A549 (cell line): Measurements from ENCODE around the gene CD7. TPM values are rescaled to one million over a fixed set of nuclear protein-coding genes. Genes with fewer than 3 reads are reported as not detected.
A peak's percentile ranks its signal among the peaks of the same experiment; 100 is the strongest.

Source experiments
- ATAC-seq, 2 experiments: fragments of 200-7000 bp in 1 of 2; fragments of >200 bp in 1 of 2; cut with Nextera tagmentation in 1 of 2; cut with Tn5 transposase in 1 of 2; 3 replicates each; pipeline versions ENCODE4 v1.8.0 to v1.9.1; 2018 to 2020; ENCODE audit warnings: mild to moderate bottlenecking in 1 of 2, moderate library complexity in 1 of 2
- CTCF ChIA-PET: fragments of 300-600 bp; sonication (Branson Sonifier 250); formaldehyde crosslinking; extraction: SDS; loops from one replicate; lab custom pipeline; 2021; ENCODE audit warnings: antibody characterized with exemption, inconsistent platforms; lab: Yijun Ruan, JAX
- POLR2A ChIA-PET: fragments of 350-600 bp; formaldehyde crosslinking; extraction: SDS; loops from one replicate; lab custom pipeline; 2021; ENCODE audit warnings: antibody characterized with exemption, inconsistent platforms; lab: Yijun Ruan, JAX
- DNase-seq, 2 experiments: peaks; one replicate each; pipeline versions ENCODE4 v3.0.0 to v3.0.0-alpha.2; 2011 to 2016; ENCODE audit warnings: low read depth in 1 of 2, low spot score in 1 of 2
- FAIRE-seq: peaks from 2 replicates; lab custom pipeline; 2011; peaks lifted over from hg19 to GRCh38; lab: Jason Lieb, UNC
- H3K27ac ChIP-seq, 2 experiments: fragments of >200 bp; sonication (Bioruptor Twin); formaldehyde crosslinking; 3 replicates each; pipeline ENCODE4 v1.5.1; 2016 to 2017
- H3K4me1 ChIP-seq: fragments of >200 bp; sonication (Bioruptor Twin); formaldehyde crosslinking; 3 replicates; pipeline ENCODE4 v1.6.1; 2016
- H3K4me2 ChIP-seq: fragments of >200 bp; sonication (Bioruptor Twin); formaldehyde crosslinking; 3 replicates; pipeline ENCODE4 v1.6.1; 2016
- H3K4me3 ChIP-seq: fragments of >200 bp; sonication (Bioruptor Twin); formaldehyde crosslinking; 3 replicates; pipeline ENCODE4 v1.5.1; 2016
- H3K9me3 ChIP-seq: fragments of >200 bp; sonication (Bioruptor Twin); formaldehyde crosslinking; 3 replicates; pipeline ENCODE4 v1.6.1; 2016
- ATOH8 ChIP-seq: fragments of 250-450 bp; sonication (Bioruptor Pico); IDR thresholded peaks from 2 replicates; pipeline ENCODE4 v1.5.0; 2020; ENCODE audit warnings: low read depth, mild to moderate bottlenecking, moderate library complexity
- BCL3 ChIP-seq: fragments of >200 bp; sonication (Bioruptor Twin); formaldehyde crosslinking; IDR thresholded peaks from 3 replicates; pipeline ENCODE4 v1.6.1; 2016
- E2F6 ChIP-seq: IDR thresholded peaks from 2 replicates; pipeline ENCODE4 v1.6.1; 2012; ENCODE audit warnings: low read depth, borderline replicate concordance
- FOSB ChIP-seq: fragments of 250-450 bp; sonication (Bioruptor Pico); IDR thresholded peaks from 2 replicates; pipeline ENCODE4 v1.5.0; 2020; ENCODE audit warnings: mild to moderate bottlenecking, moderate library complexity
- HOXA7 ChIP-seq: fragments of 250-450 bp; sonication (Bioruptor Pico); IDR thresholded peaks from 2 replicates; pipeline ENCODE4 v1.5.0; 2020; ENCODE audit warnings: mild to moderate bottlenecking, moderate library complexity
- JUN ChIP-seq, 2 experiments: fragments of >200 bp; sonication (Bioruptor Twin); formaldehyde crosslinking; IDR thresholded peaks; 2 replicates in 1 of 2; 3 replicates in 1 of 2; pipeline ENCODE4 v1.6.1; 2016 to 2017
- MAFK ChIP-seq: fragments of 450-650 bp; IDR thresholded peaks from 2 replicates; pipeline ENCODE4 v1.6.1; 2014; ENCODE audit not compliant: partially characterized antibody
- RAD21 ChIP-seq, 2 experiments: fragments of >200 bp in 1 of 2; sonication (Bioruptor Twin) in 1 of 2; formaldehyde crosslinking in 1 of 2; IDR thresholded peaks in 1 of 2; conservative IDR thresholded peaks in 1 of 2; 2 replicates in 1 of 2; 3 replicates in 1 of 2; pipeline ENCODE4 v1.6.1; 2012 to 2018; ENCODE audit warnings: inconsistent platforms in 1 of 2
- REST ChIP-seq: fragments of 200-600 bp; sonication (generic); IDR thresholded peaks from 2 replicates; pipeline ENCODE4 v1.6.1; 2016; ENCODE audit warnings: antibody characterized with exemption, mild to moderate bottlenecking, moderate library complexity
- RNF2 ChIP-seq: fragments of 200-600 bp; sonication (generic); IDR thresholded peaks from 2 replicates; pipeline ENCODE4 v1.6.1; 2016; ENCODE audit warnings: low read depth, mild to moderate bottlenecking, antibody characterized with exemption, moderate library complexity, borderline replicate concordance
- TP53 ChIP-seq: fragments of 250-450 bp; sonication (Bioruptor Pico); IDR thresholded peaks from 2 replicates; pipeline ENCODE4 v1.5.0; 2021; ENCODE audit warnings: mild to moderate bottlenecking, moderate library complexity
- ZC3H11A ChIP-seq: fragments of 450-650 bp; IDR thresholded peaks from 2 replicates; pipeline ENCODE4 v1.6.1; 2014; ENCODE audit warnings: antibody characterized with exemption, mild to moderate bottlenecking
- ZFP36 ChIP-seq: fragments of 450-650 bp; IDR thresholded peaks from 2 replicates; pipeline ENCODE4 v1.6.1; 2014; ENCODE audit warnings: borderline replicate concordance; ENCODE audit not compliant: partially characterized antibody
- WGBS: methylation state at CpG from one replicate; pipeline ENCODE4 v1.1.6; 2017; ENCODE audit errors: missing lambda C conversion rate; 5-methylcytosine and 5-hydroxymethylcytosine counted together
- polyA plus RNA-seq, 4 experiments: library from polyadenylated mRNA; depleted of rRNA in 3 of 4; stranded (reverse); fragments of >200 nt; fragmentation: RNase III in 1 of 4; extraction: RNeasy Plus Mini Kit Qiagen cat#74134 plus additional on column Dnase treatment in 1 of 4; gene quantifications; 2 replicates in 3 of 4; 3 replicates in 1 of 4; pipeline ENCODE4 v1.2.3, GENCODE V29; 2011 to 2017

The CD7 gene
- polyA plus RNA-seq, 2 of the 4 experiments (the other 2 are of a cell fraction) = not detected

GRCh38 chr17:82292251-82293154, 24.9 kb downstream of the CD7 start (continued):
- TF ChIP-seq REST = peak; percentile 45; the same call in 1 of the 2 replicates
- TF ChIP-seq, all 56 proteins: peak for 20

GRCh38 chr17:82291582-82292250, 25.7 kb downstream of the CD7 start:
- Histone ChIP-seq H3K9me3 (peaks cover 10% of the 10 kb centered on the region), H3K27ac (peak overlapping the region; percentile 96 to 98), H3K4me1 (peaks cover 64% of the 10 kb centered on the region)
- DNase-seq = no peak
- POLR2A ChIA-PET = interaction anchor here (1.0 to 3.2 kb wide), 7 partner anchors 9 to 50 kb away, joined by 4 to 39 read pairs (median 17); partner anchors contain the start of gene CSNK1D
- no peak for ATAC-seq
- TF ChIP-seq RAD21 (conservative IDR thresholded peaks at IDR 0.05 in 1 of 2, IDR thresholded peaks at IDR 0.05 in 1 of 2) (0 out of 5 replicates have a peak, but pooled peaks of 1 of the 2 experiments have one; percentile 5), BCL3 (0 out of 3 replicates have a peak, but pooled peaks have one; percentile 21), ZC3H11A (no peak), TP53 (no peak), MAFK (no peak), JUN (IDR thresholded peaks at IDR 0.05) (peak in 1 of 2 experiments; percentile 17; a peak in 1 of 5 replicates), E2F6 (no peak), ZFP36 (no peak), HOXA7 (CRISPR knock-in tag) (0 out of 2 replicates have a peak, but pooled peaks have one; percentile 21), ATOH8 (CRISPR knock-in tag) (0 out of 2 replicates have a peak, but pooled peaks have one; percentile 4), RNF2 (no peak), FOSB (CRISPR knock-in tag) (peak; percentile 60; the same call in 1 of the 2 replicates)
- TF ChIP-seq, all 56 proteins: peak for 6
- Histone ChIP-seq H3K4me2 (peak overlapping the region; percentile 76), H3K4me3 (peak overlapping the region; percentile 93)
- 66% methylated on average over 19 of the region's 19 CpGs for WGBS
- CTCF ChIA-PET = interaction anchor here (0.8 to 3.2 kb wide), 7 partner anchors 9 to 261 kb away, joined by 3 to 20 read pairs (median 6); no protein-coding TSS in a partner anchor
- FAIRE-seq = no peak
